ENCODE data around the gene PPP1CB.

PPP1CB gene

DNA sequence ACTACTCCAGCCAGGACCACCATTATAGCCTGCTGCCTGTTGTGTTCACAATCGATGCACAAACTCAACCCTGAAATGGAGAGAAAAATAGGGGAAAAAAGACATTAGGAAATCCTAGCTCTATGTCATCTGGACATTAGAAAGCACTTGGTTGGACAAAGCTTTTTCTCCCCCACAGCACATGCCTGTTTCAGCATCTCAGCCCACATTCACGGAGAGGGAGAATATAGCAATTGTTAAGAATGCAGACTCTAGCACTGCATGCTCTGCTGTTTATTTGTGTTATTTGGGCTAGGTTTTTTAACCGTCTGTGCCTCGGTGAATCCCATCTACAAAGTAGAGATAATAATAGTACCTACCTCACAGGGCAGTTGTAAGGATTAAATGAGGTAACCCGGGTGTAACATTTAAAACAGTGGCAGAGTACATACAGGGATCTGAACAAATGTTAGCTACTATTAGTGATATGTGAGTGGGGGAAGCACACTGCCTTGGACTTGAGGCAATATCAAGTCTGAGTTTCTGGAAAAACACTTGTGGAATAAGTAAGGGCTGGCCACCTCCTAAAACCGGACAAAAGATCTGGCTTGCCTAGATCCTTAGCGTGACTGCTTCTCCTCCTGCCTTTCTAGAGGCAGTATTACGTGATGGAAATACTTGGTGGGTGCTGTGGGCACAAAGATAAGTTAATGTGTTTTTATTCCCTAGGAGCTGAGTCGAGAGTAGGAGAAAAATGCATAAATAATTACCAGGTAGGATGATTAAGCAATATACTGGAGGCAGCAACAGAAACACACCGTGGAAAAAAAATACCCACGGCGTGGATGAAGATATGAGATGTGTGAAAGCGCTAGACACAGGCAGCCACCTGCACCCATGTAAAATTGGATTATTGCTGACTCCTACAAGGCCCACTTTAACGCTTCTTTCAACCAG, 1.0 kb upstream of the PPP1CB start:
- TF ChIP-seq, protein P1, sequence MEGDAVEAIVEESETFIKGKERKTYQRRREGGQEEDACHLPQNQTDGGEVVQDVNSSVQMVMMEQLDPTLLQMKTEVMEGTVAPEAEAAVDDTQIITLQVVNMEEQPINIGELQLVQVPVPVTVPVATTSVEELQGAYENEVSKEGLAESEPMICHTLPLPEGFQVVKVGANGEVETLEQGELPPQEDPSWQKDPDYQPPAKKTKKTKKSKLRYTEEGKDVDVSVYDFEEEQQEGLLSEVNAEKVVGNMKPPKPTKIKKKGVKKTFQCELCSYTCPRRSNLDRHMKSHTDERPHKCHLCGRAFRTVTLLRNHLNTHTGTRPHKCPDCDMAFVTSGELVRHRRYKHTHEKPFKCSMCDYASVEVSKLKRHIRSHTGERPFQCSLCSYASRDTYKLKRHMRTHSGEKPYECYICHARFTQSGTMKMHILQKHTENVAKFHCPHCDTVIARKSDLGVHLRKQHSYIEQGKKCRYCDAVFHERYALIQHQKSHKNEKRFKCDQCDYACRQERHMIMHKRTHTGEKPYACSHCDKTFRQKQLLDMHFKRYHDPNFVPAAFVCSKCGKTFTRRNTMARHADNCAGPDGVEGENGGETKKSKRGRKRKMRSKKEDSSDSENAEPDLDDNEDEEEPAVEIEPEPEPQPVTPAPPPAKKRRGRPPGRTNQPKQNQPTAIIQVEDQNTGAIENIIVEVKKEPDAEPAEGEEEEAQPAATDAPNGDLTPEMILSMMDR (IDR thresholded peaks at IDR 0.05; ENCODE audit: extremely low read depth, missing control alignments) = no peak
- no peak for DNase-seq (ENCODE audit: low spot score)

DNA sequence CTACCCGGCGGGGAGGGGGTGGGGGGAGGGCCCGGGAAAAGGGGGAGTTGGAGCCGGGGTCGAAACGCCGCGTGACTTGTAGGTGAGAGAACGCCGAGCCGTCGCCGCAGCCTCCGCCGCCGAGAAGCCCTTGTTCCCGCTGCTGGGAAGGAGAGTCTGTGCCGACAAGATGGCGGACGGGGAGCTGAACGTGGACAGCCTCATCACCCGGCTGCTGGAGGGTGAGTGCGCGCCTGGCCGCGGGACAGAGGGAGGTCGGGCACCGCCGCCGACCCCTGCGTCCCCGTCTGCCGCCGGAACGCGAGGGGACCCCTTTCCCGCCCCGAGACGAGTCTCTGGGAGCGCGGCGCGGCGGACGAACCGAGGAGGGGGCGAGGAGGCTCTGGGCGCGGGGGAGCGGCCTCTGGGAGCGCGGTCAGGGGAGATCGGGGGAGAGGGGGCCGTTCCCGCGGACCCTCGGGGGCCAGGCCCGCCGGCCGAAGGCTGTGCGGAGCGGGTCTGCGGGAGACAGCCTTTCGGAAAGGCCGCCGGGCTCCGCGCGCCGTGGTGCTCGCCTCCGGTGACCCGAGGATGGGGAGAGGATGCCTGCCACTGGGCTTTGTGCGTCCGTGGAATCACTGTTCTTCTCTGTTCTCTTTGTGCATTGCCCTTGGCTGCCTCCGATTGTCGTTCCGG, 463 bp downstream of the PPP1CB start:
- TF ChIP-seq, protein P1 (IDR thresholded peaks at IDR 0.05; ENCODE audit: extremely low read depth, missing control alignments) = no peak
- DNase-seq (ENCODE audit: low spot score) = peak; percentile 48

DNA sequence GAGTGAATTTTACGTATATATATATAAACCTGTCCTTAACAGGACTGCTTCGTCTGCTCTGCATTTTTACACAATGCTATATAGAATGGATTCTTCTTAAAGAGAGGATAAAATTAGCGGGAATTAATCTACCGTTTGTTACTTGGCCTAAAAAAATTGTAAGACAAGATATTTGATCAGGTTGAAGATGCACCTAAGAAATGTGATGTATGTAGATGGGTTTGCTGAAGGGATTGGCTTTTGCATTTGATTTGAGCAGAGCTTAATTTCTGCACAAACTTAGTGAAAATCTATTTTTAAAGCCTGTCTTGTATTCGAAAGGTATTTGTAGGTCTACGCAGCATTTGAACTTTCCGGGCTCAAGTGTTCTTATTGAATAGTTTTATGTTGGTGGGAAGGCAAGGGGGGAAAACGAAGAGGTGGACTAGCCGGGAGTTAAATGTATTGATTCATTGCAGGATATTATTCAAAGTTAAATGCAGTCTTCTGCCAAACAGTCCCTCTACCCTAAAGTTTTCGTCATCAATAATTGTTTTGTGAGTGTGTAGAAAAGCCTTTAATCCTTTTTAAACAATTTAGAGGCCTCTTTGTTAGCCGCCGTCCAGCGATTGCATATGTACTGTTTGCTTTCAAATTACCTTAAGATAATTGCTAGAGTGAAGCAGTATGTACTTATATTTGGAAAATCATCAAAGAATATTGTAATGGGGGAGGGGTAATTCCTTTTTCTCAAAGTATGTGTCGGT, 1.2 kb downstream of the PPP1CB start:
- no peak for DNase-seq (ENCODE audit: low spot score)
- TF ChIP-seq, protein P1 (IDR thresholded peaks at IDR 0.05; ENCODE audit: extremely low read depth, missing control alignments) = no peak

DNA sequence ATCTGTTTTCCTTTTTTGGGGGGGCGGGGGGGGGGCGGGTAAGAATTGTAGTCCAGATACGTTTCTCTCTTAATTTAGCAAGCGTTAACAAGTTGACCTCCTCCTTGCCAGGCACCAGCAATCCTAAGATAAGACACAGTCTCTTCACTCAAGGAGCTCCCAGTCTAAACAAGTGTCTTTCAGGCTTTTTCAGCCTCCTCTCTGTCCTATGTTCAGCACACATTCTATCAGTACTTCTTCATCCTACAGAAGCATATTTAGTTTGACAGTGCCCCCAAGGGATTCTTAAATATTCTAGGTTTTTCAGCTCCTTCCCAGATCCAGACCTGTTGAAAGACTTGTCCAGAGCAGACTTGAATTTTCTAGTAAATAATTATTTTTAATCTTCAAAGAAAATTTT, 2.7 kb downstream of the PPP1CB start:
- DNase-seq (ENCODE audit: low spot score) = no peak
- TF ChIP-seq, protein P1 (IDR thresholded peaks at IDR 0.05; ENCODE audit: extremely low read depth, missing control alignments) = no peak

DNA sequence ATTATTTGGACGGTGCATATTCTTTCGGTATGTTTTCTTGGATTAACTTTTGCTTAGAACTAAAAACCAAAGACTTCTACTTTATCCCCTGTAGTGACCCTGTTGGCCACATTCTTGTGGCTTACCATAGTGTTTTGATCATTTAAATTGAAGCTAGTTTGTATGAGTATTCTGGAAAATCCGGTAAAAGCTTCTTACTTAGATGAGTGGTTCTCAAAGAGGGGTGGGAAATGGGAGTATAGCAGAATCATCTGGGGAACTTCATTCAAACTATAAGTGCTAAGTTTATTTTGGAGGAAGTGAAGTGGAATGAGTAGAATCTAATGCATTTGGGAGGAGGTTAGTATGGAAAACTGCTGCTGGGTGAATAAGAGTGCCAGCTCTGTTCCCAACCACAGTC, 3.8 kb downstream of the PPP1CB start:
- TF ChIP-seq, protein P1 (IDR thresholded peaks at IDR 0.05; ENCODE audit: extremely low read depth, missing control alignments) = no peak
- no peak for DNase-seq (ENCODE audit: low spot score)

DNA sequence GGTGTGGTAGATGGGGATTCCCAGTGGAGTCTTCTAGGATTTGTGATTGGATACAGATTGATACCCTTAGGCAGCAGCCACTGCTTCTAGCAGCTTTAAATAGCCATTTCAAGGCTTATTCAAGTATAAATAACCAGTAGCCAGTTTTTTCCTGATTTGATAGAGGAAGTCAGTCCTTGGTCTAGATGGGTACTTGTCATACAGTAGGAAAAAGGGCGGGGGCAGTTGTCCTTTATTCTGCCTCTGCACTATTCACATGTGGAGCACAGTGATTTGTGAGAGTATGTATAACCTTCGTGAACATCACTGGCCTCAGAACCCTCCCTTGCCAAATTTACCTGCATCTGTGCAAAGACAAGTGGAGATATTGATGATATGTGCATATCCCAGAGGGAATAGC, 6.8 kb downstream of the PPP1CB start:
- TF ChIP-seq, protein P1 (IDR thresholded peaks at IDR 0.05; ENCODE audit: extremely low read depth, missing control alignments) = no peak
- DNase-seq (ENCODE audit: low spot score) = no peak

Measured in GM20000 (cell line).